NCI-H2029 treated with DMSO at 0.1 percent for 48 hours (cell line): ENCODE results near the gene C2orf74.
"Not testable (repeated sequence)": the region's sequence is repeated elsewhere in the genome, so short reads cannot be mapped to it uniquely, and the experiment has no call there.

ENCODE experiments used
- DNase-seq: peaks from one replicate; lab custom pipeline; 2025; lab: John Stamatoyannopoulos, UW

The C2orf74 gene

GRCh38 chr2:61161888-61162287 lies at the start of gene C2orf74:
TSS of gene C2orf74 (plus strand) at chr2:61162188. CDS start at chr2:61162515, 327 bp downstream.
- no peak for DNase-seq

- no peak for DNase-seq
Measured at GRCh38 chr2:61114147-61114546, 47.8 kb upstream of the C2orf74 start.

- DNase-seq: no peak
Measured at GRCh38 chr2:61116302-61116701, 45.7 kb upstream of the C2orf74 start.

- no peak for DNase-seq
Measured at GRCh38 chr2:61117534-61117933, 44.5 kb upstream of the C2orf74 start.

GRCh38 chr2:61125123-61125710 lies 36.8 kb upstream of the C2orf74 start:
- no peak for DNase-seq

- DNase-seq: no peak
Measured at GRCh38 chr2:61125798-61126197, 36.2 kb upstream of the C2orf74 start.

GRCh38 chr2:61128122-61128521 lies 33.9 kb upstream of the C2orf74 start:
- DNase-seq: not testable (repeated sequence)

- no peak for DNase-seq
Measured at GRCh38 chr2:61134141-61134540, 27.8 kb upstream of the C2orf74 start.

GRCh38 chr2:61135510-61135909 lies 26.5 kb upstream of the C2orf74 start:
- DNase-seq: no peak

- DNase-seq: no peak
Measured at GRCh38 chr2:61138859-61139258, 23.1 kb upstream of the C2orf74 start.

GRCh38 chr2:61141151-61141550 lies 20.8 kb upstream of the C2orf74 start:
- no peak for DNase-seq

GRCh38 chr2:61144697-61145268 lies 17.2 kb upstream of the C2orf74 start:
- peak; percentile 87 for DNase-seq

GRCh38 chr2:61145990-61146389 lies 16.0 kb upstream of the C2orf74 start:
- no peak for DNase-seq

GRCh38 chr2:61148091-61148490 lies 13.9 kb upstream of the C2orf74 start:
- DNase-seq: not testable (repeated sequence)

GRCh38 chr2:61149074-61149473 lies 12.9 kb upstream of the C2orf74 start:
- no peak for DNase-seq

- DNase-seq: no peak
Measured at GRCh38 chr2:61151436-61151835, 10.6 kb upstream of the C2orf74 start.

GRCh38 chr2:61157371-61158003 lies 4.5 kb upstream of the C2orf74 start:
- DNase-seq: no peak

GRCh38 chr2:61158356-61158955 lies 3.5 kb upstream of the C2orf74 start:
- no peak for DNase-seq

- no peak for DNase-seq
Measured at GRCh38 chr2:61162721-61163120, 733 bp downstream of the C2orf74 start.

GRCh38 chr2:61165082-61165481 lies 3.1 kb downstream of the C2orf74 start:
- not testable (repeated sequence) for DNase-seq

GRCh38 chr2:61165946-61166345 lies 4.0 kb downstream of the C2orf74 start:
- no peak for DNase-seq

GRCh38 chr2:61167579-61167978 lies 5.6 kb downstream of the C2orf74 start:
- DNase-seq: no peak

GRCh38 chr2:61172671-61173070 lies 10.7 kb downstream of the C2orf74 start:
- DNase-seq: no peak
